GM12892 (cell line): Measurements from ENCODE around the gene ETFDH.

ENCODE experiments used
- DNase-seq: peaks from one replicate; pipeline ENCODE4 v3.0.0; 2011; ENCODE audit not compliant: insufficient read length
- FAIRE-seq: peaks from 2 replicates; lab custom pipeline; 2011; peaks lifted over from hg19 to GRCh38; lab: Jason Lieb, UNC
- POLR2A ChIP-seq: IDR thresholded peaks from 2 replicates; pipeline ENCODE4 v1.6.1; 2011; ENCODE audit warnings: low read depth, low read length, control low read depth
- POLR2AphosphoS5 ChIP-seq: IDR thresholded peaks from 2 replicates; pipeline ENCODE4 v1.6.1; 2011; ENCODE audit warnings: low read depth, low read length, control low read depth
- TAF1 ChIP-seq: IDR thresholded peaks from 2 replicates; pipeline ENCODE4 v1.6.1; 2011; ENCODE audit warnings: low read depth, mild to moderate bottlenecking, control low read depth, low read length, borderline replicate concordance

ETFDH gene

GRCh38 chr4:158664806-158665205, 7.3 kb upstream of the ETFDH start:
- TF ChIP-seq TAF1 (no peak), POLR2AphosphoS5 (no peak), POLR2A (no peak)

GRCh38 chr4:158666892-158667291, 5.2 kb upstream of the ETFDH start:
- no peak for FAIRE-seq
- no peak for TF ChIP-seq POLR2AphosphoS5
- no peak for TF ChIP-seq TAF1
- TF ChIP-seq POLR2A = no peak
- no peak for DNase-seq

More at GRCh38 chr4:158664806-158665205, 7.3 kb upstream of the ETFDH start:
- DNase-seq (no peak), FAIRE-seq (no peak)

GRCh38 chr4:158667651-158668198, 4.4 kb upstream of the ETFDH start:
- DNase-seq (peak; percentile 2), FAIRE-seq (no peak)
- TF ChIP-seq POLR2A = no peak
- TF ChIP-seq TAF1 = no peak
- TF ChIP-seq POLR2AphosphoS5 = no peak

GRCh38 chr4:158669310-158669709, 2.8 kb upstream of the ETFDH start:
- FAIRE-seq = peak; percentile 86
- TF ChIP-seq TAF1 (no peak), POLR2A (no peak), POLR2AphosphoS5 (no peak)
- DNase-seq = no peak

GRCh38 chr4:158670975-158671664, 976 bp upstream of the ETFDH start:
- DNase-seq = peak; percentile 20
- TF ChIP-seq TAF1 (peak; percentile 85; the same call in 1 of the 2 replicates), POLR2A (no peak; the same call in none of the 2 replicates), POLR2AphosphoS5 (no peak)
- peak; percentile 63 for FAIRE-seq

- DNase-seq (no peak), FAIRE-seq (no peak)
- TF ChIP-seq POLR2A = no peak; the same call in 1 of the 2 replicates
- TF ChIP-seq POLR2AphosphoS5 = no peak
- no peak for TF ChIP-seq TAF1
Observed at GRCh38 chr4:158671665-158671914, 506 bp upstream of the ETFDH start, which contains the start of gene C4orf46. Gene C4orf46 (minus strand): TSS chr4:158671887. CDS start chr4:158671801, 86 bp downstream.

- DNase-seq (no peak), FAIRE-seq (no peak)
- TF ChIP-seq POLR2AphosphoS5 (no peak), POLR2A (no peak), TAF1 (no peak)
Observed at GRCh38 chr4:158673633-158674032, 1.5 kb downstream of the ETFDH start.

GRCh38 chr4:158676076-158676475, 4.0 kb downstream of the ETFDH start:
- FAIRE-seq = no peak
- TF ChIP-seq POLR2AphosphoS5 = no peak
- TF ChIP-seq POLR2A = no peak
- no peak for TF ChIP-seq TAF1
- DNase-seq = no peak

- FAIRE-seq = no peak
- no peak for DNase-seq
- TF ChIP-seq POLR2AphosphoS5 = no peak
- TF ChIP-seq POLR2A = no peak
- no peak for TF ChIP-seq TAF1
Observed at GRCh38 chr4:158678767-158679166, 6.7 kb downstream of the ETFDH start.

GRCh38 chr4:158681629-158682028, 9.5 kb downstream of the ETFDH start:
- TF ChIP-seq POLR2A (no peak), TAF1 (no peak), POLR2AphosphoS5 (no peak)
- DNase-seq = no peak
- FAIRE-seq = no peak

GRCh38 chr4:158682066-158682465, 10.0 kb downstream of the ETFDH start:
- DNase-seq (no peak), FAIRE-seq (no peak)
- TF ChIP-seq POLR2A = no peak
- no peak for TF ChIP-seq POLR2AphosphoS5
- TF ChIP-seq TAF1 = no peak

GRCh38 chr4:158688813-158689212, 16.7 kb downstream of the ETFDH start:
- no peak for DNase-seq
- no peak for FAIRE-seq
- TF ChIP-seq TAF1 (no peak), POLR2A (no peak), POLR2AphosphoS5 (no peak)

- TF ChIP-seq POLR2A (no peak), TAF1 (no peak), POLR2AphosphoS5 (no peak)
- DNase-seq = no peak
- FAIRE-seq = no peak
Observed at GRCh38 chr4:158704274-158704673, 32.2 kb downstream of the ETFDH start.
